ENCODE results near the gene MOCOS. TPM values are rescaled to one million over a fixed set of nuclear protein-coding genes. Genes with fewer than 3 reads are reported as not detected.

The MOCOS gene
- total and polyA plus RNA-seq, 2 donors = 0.19 to 2.5 TPM

DNA sequence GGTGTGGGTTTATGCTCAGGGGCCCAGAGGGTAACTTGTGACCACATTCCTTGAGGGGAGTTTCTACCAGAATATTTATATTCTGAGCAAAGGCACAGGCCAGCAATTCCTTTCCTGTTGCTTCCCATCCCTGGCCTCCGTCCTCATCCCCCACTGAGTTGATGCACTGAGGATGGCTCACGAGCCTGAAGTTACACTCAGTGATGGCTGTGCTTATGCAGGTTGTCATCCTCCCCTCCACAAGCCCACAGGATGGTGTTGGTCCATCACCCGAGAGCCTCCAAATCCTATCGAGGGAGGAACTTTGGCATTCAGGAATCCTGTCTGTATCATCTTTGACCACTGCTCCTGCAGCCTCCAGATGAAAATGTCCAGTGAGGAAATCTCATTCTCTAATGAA is 81.9 kb downstream of the MOCOS start:
- Histone ChIP-seq H3K9me3 (ENCODE audit: control insufficient read depth in 2 of 2, insufficient read depth in 1 of 2, low read length in 1 of 2) (no peaks in the 10 kb centered on the region), H3K27ac (ENCODE audit: low read depth in 1 of 2, low read length in 1 of 2) (no peak overlapping the region), H3K4me1 (ENCODE audit: control insufficient read depth in 2 of 2, insufficient read depth in 2 of 2, low read length in 2 of 2) (no peaks in the 10 kb centered on the region), H3K4me3 (ENCODE audit: low read length in 2 of 2) (no peak overlapping the region), H3K27me3 (ENCODE audit: control insufficient read depth in 2 of 2, insufficient read depth in 1 of 2, low read length in 1 of 2) (no peaks in the 10 kb centered on the region), H3K36me3 (ENCODE audit: control insufficient read depth in 2 of 2, insufficient read depth in 2 of 2, low read length in 1 of 2) (no peaks in the 10 kb centered on the region)
- no peak for DNase-seq (ENCODE audit: low read depth in 6 of 9, low spot score in 9 of 9)
- WGBS = 96% methylated on average over 4 of the region's 4 CpGs

DNA sequence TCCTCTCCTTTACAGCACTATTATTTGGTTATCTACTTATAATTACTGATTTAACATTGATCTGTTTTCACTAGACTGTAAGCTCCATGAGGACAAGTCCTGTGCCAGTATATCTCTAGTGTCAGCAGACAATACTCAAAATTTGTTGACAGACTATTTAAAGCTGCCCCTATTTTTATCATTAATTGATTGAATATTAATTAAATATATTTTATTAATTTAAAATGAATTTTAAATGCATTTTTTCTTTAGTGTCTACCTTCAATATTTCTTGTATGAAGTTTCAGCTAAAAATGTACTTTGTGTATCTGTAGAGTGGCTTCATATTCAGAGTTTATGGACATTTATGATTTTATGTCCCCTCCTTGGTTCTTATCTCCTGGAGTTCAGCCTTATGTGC is 83.9 kb downstream of the MOCOS start:
- Histone ChIP-seq H3K27ac (ENCODE audit: low read depth in 1 of 2, low read length in 1 of 2) (no peak overlapping the region), H3K36me3 (ENCODE audit: control insufficient read depth in 2 of 2, insufficient read depth in 2 of 2, low read length in 1 of 2) (no peaks in the 10 kb centered on the region)

DNA sequence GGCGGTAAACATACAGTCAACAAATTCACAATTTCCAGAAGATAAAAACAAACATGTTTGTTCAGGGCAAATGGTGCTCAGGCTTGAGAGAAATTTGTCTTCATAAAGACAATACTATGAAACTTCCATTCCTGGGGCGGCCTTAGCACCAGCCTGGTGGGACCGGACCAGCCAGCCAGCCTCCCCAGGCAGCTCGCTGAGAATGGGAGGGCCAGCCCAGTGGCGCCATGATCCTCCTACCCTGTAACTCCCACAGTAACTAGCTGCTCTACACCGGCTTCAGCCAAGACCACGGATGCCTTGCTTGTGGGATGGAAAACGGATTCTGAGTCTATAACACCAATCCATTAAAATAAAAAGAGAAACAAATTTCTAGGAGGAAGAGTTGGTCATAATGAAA is 86.0 kb downstream of the MOCOS start:
- WGBS = 97% methylated on average over 8 of the region's 8 CpGs
- no peaks in the 10 kb centered on the region for H3K4me1 ChIP-seq (ENCODE audit: control insufficient read depth in 2 of 2, insufficient read depth in 2 of 2, low read length in 2 of 2)

More for the DNA sequence above, 83.9 kb downstream of the MOCOS start:
- Histone ChIP-seq H3K9me3 (ENCODE audit: control insufficient read depth in 2 of 2, insufficient read depth in 1 of 2, low read length in 1 of 2) (no peaks in the 10 kb centered on the region), H3K4me1 (ENCODE audit: control insufficient read depth in 2 of 2, insufficient read depth in 2 of 2, low read length in 2 of 2) (no peaks in the 10 kb centered on the region), H3K4me3 (ENCODE audit: low read length in 2 of 2) (no peak overlapping the region), H3K27me3 (ENCODE audit: control insufficient read depth in 2 of 2, insufficient read depth in 1 of 2, low read length in 1 of 2) (no peaks in the 10 kb centered on the region)
- DNase-seq (ENCODE audit: low read depth in 6 of 9, low spot score in 9 of 9) = no peak

DNA sequence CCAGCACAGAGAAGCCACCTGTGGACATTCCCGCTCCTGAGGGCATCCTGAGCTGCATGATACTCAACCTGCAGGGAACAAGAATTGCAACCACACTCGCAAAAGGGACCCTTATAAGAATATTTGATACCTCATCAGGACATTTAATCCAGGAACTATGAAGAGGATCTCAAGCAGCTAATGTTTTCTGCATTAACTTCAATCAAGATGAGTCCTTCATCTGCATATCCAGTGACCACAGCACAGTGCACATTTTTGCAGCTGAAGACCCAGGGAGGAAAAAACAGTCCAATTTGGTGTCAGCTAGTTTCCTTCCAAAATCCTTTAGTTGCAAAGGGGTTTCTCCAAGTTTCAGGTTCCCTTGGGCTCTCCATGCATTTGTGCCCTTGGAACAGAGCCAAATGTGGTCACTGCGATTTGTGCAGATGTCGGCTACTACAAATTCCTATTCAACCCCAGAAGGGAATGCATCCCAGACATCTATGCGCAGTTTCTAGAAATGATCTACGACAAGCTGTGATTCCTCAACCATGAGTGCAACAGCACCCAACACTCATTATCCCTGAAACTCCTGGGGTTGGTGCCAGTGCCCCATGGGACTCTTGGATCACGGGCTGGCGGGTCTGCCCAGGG is 86.9 kb downstream of the MOCOS start:
- 96% methylated on average over 8 of the region's 8 CpGs for WGBS
- no peaks in the 10 kb centered on the region for H3K36me3 ChIP-seq (ENCODE audit: control insufficient read depth in 2 of 2, insufficient read depth in 2 of 2, low read length in 1 of 2)

More for the DNA sequence above, 86.0 kb downstream of the MOCOS start:
- Histone ChIP-seq H3K9me3 (ENCODE audit: control insufficient read depth in 2 of 2, insufficient read depth in 1 of 2, low read length in 1 of 2) (no peaks in the 10 kb centered on the region), H3K36me3 (ENCODE audit: control insufficient read depth in 2 of 2, insufficient read depth in 2 of 2, low read length in 1 of 2) (no peaks in the 10 kb centered on the region), H3K27ac (ENCODE audit: low read depth in 1 of 2, low read length in 1 of 2) (no peak overlapping the region), H3K4me3 (ENCODE audit: low read length in 2 of 2) (no peak overlapping the region), H3K27me3 (ENCODE audit: control insufficient read depth in 2 of 2, insufficient read depth in 1 of 2, low read length in 1 of 2) (no peaks in the 10 kb centered on the region)
- no peak for DNase-seq (ENCODE audit: low read depth in 6 of 9, low spot score in 9 of 9)

DNA sequence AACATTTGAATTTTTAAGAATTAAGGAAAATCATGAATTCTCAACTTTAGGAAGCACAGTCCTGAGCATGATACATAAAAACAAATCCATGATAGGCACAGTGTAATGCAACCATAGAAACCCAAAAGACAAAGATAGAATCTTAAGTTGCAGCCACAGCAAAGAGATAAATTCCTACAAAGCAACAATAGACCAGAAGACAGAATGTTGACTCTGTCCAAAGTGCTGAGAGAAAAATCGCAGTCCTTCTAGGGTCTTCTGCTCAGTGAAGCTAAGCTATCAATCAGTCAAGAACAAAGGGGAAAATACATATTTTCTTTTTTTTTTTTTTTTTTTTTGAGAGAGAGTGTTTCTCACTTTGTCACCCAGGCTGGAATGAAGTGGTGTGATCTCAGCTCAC is 88.3 kb downstream of the MOCOS start:
- Histone ChIP-seq H3K4me3 (ENCODE audit: low read length in 2 of 2) (no peak overlapping the region), H3K27me3 (ENCODE audit: control insufficient read depth in 2 of 2, insufficient read depth in 1 of 2, low read length in 1 of 2) (peaks cover 0 to 4% of the 10 kb centered on the region in 2 donors), H3K4me1 (ENCODE audit: control insufficient read depth in 2 of 2, insufficient read depth in 2 of 2, low read length in 2 of 2) (no peaks in the 10 kb centered on the region), H3K36me3 (ENCODE audit: control insufficient read depth in 2 of 2, insufficient read depth in 2 of 2, low read length in 1 of 2) (no peaks in the 10 kb centered on the region), H3K9me3 (ENCODE audit: control insufficient read depth in 2 of 2, insufficient read depth in 1 of 2, low read length in 1 of 2) (no peaks in the 10 kb centered on the region), H3K27ac (ENCODE audit: low read depth in 1 of 2, low read length in 1 of 2) (no peak overlapping the region)
- no peak for DNase-seq (ENCODE audit: low read depth in 6 of 9, low spot score in 9 of 9)
- WGBS = 100% methylated on average over 1 of the region's 1 CpG

More for the DNA sequence above, 86.9 kb downstream of the MOCOS start:
- no peak overlapping the region for H3K4me3 ChIP-seq (ENCODE audit: low read length in 2 of 2)
- no peak for DNase-seq (ENCODE audit: low read depth in 6 of 9, low spot score in 9 of 9)
- no peaks in the 10 kb centered on the region for H3K9me3 ChIP-seq (ENCODE audit: control insufficient read depth in 2 of 2, insufficient read depth in 1 of 2, low read length in 1 of 2)
- no peak overlapping the region for H3K27ac ChIP-seq (ENCODE audit: low read depth in 1 of 2, low read length in 1 of 2)
- peaks cover 0 to 4% of the 10 kb centered on the region in 2 donors for H3K27me3 ChIP-seq (ENCODE audit: control insufficient read depth in 2 of 2, insufficient read depth in 1 of 2, low read length in 1 of 2)
- H3K4me1 ChIP-seq (ENCODE audit: control insufficient read depth in 2 of 2, insufficient read depth in 2 of 2, low read length in 2 of 2) = no peaks in the 10 kb centered on the region

DNA sequence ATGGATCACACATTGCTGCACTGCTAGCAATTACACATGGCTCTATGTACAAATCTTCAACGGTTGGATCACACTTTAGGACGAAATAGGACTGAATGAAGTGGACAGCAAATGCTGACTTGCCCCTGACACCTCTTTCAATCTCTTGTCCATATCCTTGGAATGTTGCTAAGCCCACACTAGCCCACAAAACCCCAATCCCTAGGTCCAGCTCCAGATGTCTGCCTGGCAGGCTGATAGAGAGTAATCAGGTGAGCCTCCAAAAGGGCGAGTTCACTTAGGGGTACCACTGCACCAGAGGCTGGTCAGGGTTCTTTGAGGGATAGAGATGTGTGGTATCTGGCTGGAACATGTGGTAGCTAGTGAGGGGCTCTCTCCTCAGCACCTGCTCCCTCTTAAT is 91.7 kb downstream of the MOCOS start:
- Histone ChIP-seq H3K4me1 (ENCODE audit: control insufficient read depth in 2 of 2, insufficient read depth in 2 of 2, low read length in 2 of 2) (no peaks in the 10 kb centered on the region), H3K4me3 (ENCODE audit: low read length in 2 of 2) (no peak overlapping the region), H3K27me3 (ENCODE audit: control insufficient read depth in 2 of 2, insufficient read depth in 1 of 2, low read length in 1 of 2) (peaks cover 4 to 8% of the 10 kb centered on the region in 2 donors), H3K36me3 (ENCODE audit: control insufficient read depth in 2 of 2, insufficient read depth in 2 of 2, low read length in 1 of 2) (no peaks in the 10 kb centered on the region), H3K27ac (ENCODE audit: low read depth in 1 of 2, low read length in 1 of 2) (no peak overlapping the region), H3K9me3 (ENCODE audit: control insufficient read depth in 2 of 2, insufficient read depth in 1 of 2, low read length in 1 of 2) (no peaks in the 10 kb centered on the region)
- 90% methylated on average over 3 of the region's 3 CpGs for WGBS
- DNase-seq (ENCODE audit: low read depth in 6 of 9, low spot score in 9 of 9) = no peak

DNA sequence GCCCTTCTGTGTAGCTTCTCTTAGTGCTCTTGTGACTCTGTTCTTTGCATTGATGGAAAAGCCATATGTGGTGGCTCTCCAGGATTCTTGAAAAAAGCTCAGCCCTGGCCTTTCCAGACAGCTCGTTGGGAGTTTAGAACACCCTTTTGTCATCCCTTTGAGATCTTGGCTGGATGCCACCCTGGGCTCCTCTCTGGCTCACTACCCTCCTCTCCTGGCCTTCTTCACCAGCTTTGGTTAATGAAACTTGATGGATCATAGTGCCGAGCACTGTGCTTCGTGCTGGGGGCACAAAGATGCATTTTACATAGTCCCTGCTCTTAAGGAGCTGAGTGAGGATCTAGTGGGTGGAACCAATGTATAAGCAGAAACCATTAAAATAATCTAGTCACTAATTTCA is 94.6 kb downstream of the MOCOS start:
- Histone ChIP-seq H3K4me1 (ENCODE audit: control insufficient read depth in 2 of 2, insufficient read depth in 2 of 2, low read length in 2 of 2) (no peaks in the 10 kb centered on the region), H3K9me3 (ENCODE audit: control insufficient read depth in 2 of 2, insufficient read depth in 1 of 2, low read length in 1 of 2) (no peaks in the 10 kb centered on the region), H3K27ac (ENCODE audit: low read depth in 1 of 2, low read length in 1 of 2) (no peak overlapping the region), H3K4me3 (ENCODE audit: low read length in 2 of 2) (no peak overlapping the region), H3K27me3 (ENCODE audit: control insufficient read depth in 2 of 2, insufficient read depth in 1 of 2, low read length in 1 of 2) (peaks cover 4 to 8% of the 10 kb centered on the region in 2 donors), H3K36me3 (ENCODE audit: control insufficient read depth in 2 of 2, insufficient read depth in 2 of 2, low read length in 1 of 2) (no peaks in the 10 kb centered on the region)
- DNase-seq (ENCODE audit: low read depth in 6 of 9, low spot score in 9 of 9) = no peak
- 85% methylated on average over 3 of the region's 3 CpGs for WGBS

DNA sequence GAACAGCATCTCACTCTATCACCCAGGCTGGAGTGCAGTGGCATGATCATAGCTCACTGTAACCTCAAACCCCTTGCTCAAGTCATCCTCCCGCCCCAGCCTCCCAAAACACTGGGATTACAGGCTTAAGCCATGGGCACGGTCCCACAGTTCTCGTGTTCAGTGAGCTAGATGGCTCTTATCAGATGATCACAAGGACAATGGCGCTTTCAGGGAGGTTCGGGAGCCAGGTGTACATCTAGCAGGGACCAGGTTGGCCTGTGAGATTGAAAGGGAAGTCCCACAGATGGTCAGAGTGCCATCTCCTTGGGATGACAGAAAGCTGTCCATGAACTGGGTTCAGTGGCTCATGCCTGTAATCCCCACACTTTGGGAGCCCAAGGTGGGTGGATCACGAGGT is 96.2 kb downstream of the MOCOS start:
- DNase-seq (ENCODE audit: low read depth in 6 of 9, low spot score in 9 of 9) = no peak

DNA sequence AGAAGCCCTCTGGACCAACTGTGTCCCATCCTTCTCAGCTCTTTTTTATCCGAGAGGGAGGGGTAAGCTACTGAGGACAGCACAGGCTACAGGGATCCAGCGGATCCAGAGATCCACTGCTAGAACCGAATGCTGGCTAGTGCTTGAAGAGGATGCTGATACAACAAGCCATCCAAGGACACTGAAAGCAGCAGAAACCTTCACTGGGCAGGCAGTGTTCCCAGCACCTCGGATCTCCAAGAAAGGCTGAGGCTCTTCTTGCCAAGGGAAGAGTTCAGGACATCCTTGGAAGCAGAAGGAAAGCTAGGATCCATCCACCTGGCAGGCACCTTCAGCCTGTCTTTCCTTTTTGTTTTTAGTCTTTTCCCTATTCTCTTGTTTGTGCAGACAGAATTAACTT is 97.0 kb downstream of the MOCOS start:
- no peaks in the 10 kb centered on the region for H3K9me3 ChIP-seq (ENCODE audit: control insufficient read depth in 2 of 2, insufficient read depth in 1 of 2, low read length in 1 of 2)
- peaks cover 3 to 4% of the 10 kb centered on the region in 2 donors for H3K27me3 ChIP-seq (ENCODE audit: control insufficient read depth in 2 of 2, insufficient read depth in 1 of 2, low read length in 1 of 2)
- WGBS = 88% methylated on average over 4 of the region's 4 CpGs

More for the DNA sequence above, 96.2 kb downstream of the MOCOS start:
- 90% methylated on average over 6 of the region's 6 CpGs for WGBS
- H3K27ac ChIP-seq (ENCODE audit: low read depth in 1 of 2, low read length in 1 of 2) = no peak overlapping the region
- no peaks in the 10 kb centered on the region for H3K4me1 ChIP-seq (ENCODE audit: control insufficient read depth in 2 of 2, insufficient read depth in 2 of 2, low read length in 2 of 2)
- H3K27me3 ChIP-seq (ENCODE audit: control insufficient read depth in 2 of 2, insufficient read depth in 1 of 2, low read length in 1 of 2) = peaks cover 4 to 8% of the 10 kb centered on the region in 2 donors
- no peak overlapping the region for H3K4me3 ChIP-seq (ENCODE audit: low read length in 2 of 2)
- H3K36me3 ChIP-seq (ENCODE audit: control insufficient read depth in 2 of 2, insufficient read depth in 2 of 2, low read length in 1 of 2) = no peaks in the 10 kb centered on the region
- H3K9me3 ChIP-seq (ENCODE audit: control insufficient read depth in 2 of 2, insufficient read depth in 1 of 2, low read length in 1 of 2) = no peaks in the 10 kb centered on the region

More for the DNA sequence above, 97.0 kb downstream of the MOCOS start:
- no peaks in the 10 kb centered on the region for H3K4me1 ChIP-seq (ENCODE audit: control insufficient read depth in 2 of 2, insufficient read depth in 2 of 2, low read length in 2 of 2)
- no peak for DNase-seq (ENCODE audit: low read depth in 6 of 9, low spot score in 9 of 9)
- no peak overlapping the region for H3K27ac ChIP-seq (ENCODE audit: low read depth in 1 of 2, low read length in 1 of 2)
- H3K36me3 ChIP-seq (ENCODE audit: control insufficient read depth in 2 of 2, insufficient read depth in 2 of 2, low read length in 1 of 2) = no peaks in the 10 kb centered on the region
- no peak overlapping the region for H3K4me3 ChIP-seq (ENCODE audit: low read length in 2 of 2)
